Upper lobe of right lung (tissue), 1 donor: ENCODE results near the gene EDEM2. TPM values are rescaled to one million over a fixed set of nuclear protein-coding genes. Genes with fewer than 3 reads are reported as not detected.

Experiments
- ATAC-seq: fragments of 200-7000 bp; cut with Tn5 transposase; one replicate; pipeline ENCODE4 v1.9.1; 2020; ENCODE audit warnings: mild to moderate bottlenecking, moderate library complexity
- DNase-seq: peaks from one replicate; pipeline ENCODE4 v3.0.0-alpha.2; 2020
- H3K27ac ChIP-seq: fragments of 200-600 bp; one replicate; pipeline ENCODE4 v1.8.0; 2022
- H3K27me3 ChIP-seq: fragments of 200-600 bp; one replicate; pipeline ENCODE4 v1.8.0; 2022; ENCODE audit warnings: mild to moderate bottlenecking
- H3K36me3 ChIP-seq: fragments of 200-600 bp; one replicate; pipeline ENCODE4 v1.8.0; 2022
- H3K4me1 ChIP-seq: fragments of 200-600 bp; one replicate; pipeline ENCODE4 v1.8.0; 2022
- H3K4me3 ChIP-seq: fragments of 200-600 bp; one replicate; pipeline ENCODE4 v1.8.0; 2022; ENCODE audit warnings: mild to moderate bottlenecking
- H3K9me3 ChIP-seq: fragments of 200-600 bp; one replicate; pipeline ENCODE4 v1.8.0; 2022
- intact Hi-C: fragments of 100-400 bp; cut with DNase I; formaldehyde crosslinking; loops from one replicate; pipeline ENCODE4 v1.11.0; 2022
- total RNA-seq: library from RNA; stranded (reverse); fragmentation: NEBNext Ultra II Directional; extraction: Animal tissue kit (Norgen Biotek cat#: 25700); gene quantifications from one replicate; pipeline ENCODE4 v1.2.1, GENCODE V29; 2021
- TF ChIP-seq, protein P1 (sequence below): fragments of 200-600 bp; IDR thresholded peaks from one replicate; pipeline ENCODE4 v1.8.0; 2022; ENCODE audit warnings: antibody characterized with exemption
- donor health status: DM: no; HTN: yes; CAD: no; lungs with severe emphysema.

The EDEM2 gene
- total RNA-seq, 1 donor from 2014 or later, result 39.2 TPM

DNA sequence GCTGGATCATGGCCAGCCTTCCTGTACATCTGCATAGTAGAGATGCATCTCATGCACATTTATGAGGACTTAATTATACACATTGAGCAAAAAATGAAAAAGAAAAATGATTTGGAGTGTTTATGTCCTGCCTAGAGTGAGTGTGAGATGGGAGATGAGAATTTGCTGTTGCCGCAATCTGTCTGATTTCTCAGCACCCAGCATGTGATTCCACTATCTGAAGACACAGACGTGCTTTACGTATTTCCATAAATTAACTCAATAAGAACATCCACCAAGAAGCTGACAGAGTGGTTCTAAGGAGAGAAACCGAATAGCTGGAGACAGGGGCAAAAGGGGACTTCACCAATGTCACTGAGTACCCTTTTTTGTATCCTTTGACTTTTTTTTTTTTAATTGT is 15.2 kb downstream of the EDEM2 start:
- ATAC-seq (no peak), DNase-seq (no peak)
- Histone ChIP-seq H3K4me3 (no peak overlapping the region), H3K9me3 (no peaks in the 10 kb centered on the region), H3K27me3 (no peaks in the 10 kb centered on the region), H3K36me3 (peaks cover 91% of the 10 kb centered on the region), H3K27ac (no peak overlapping the region), H3K4me1 (peaks cover 6% of the 10 kb centered on the region)
- intact Hi-C loops, result no loop called here
- TF ChIP-seq, protein P1, sequence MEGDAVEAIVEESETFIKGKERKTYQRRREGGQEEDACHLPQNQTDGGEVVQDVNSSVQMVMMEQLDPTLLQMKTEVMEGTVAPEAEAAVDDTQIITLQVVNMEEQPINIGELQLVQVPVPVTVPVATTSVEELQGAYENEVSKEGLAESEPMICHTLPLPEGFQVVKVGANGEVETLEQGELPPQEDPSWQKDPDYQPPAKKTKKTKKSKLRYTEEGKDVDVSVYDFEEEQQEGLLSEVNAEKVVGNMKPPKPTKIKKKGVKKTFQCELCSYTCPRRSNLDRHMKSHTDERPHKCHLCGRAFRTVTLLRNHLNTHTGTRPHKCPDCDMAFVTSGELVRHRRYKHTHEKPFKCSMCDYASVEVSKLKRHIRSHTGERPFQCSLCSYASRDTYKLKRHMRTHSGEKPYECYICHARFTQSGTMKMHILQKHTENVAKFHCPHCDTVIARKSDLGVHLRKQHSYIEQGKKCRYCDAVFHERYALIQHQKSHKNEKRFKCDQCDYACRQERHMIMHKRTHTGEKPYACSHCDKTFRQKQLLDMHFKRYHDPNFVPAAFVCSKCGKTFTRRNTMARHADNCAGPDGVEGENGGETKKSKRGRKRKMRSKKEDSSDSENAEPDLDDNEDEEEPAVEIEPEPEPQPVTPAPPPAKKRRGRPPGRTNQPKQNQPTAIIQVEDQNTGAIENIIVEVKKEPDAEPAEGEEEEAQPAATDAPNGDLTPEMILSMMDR, result no peak

DNA sequence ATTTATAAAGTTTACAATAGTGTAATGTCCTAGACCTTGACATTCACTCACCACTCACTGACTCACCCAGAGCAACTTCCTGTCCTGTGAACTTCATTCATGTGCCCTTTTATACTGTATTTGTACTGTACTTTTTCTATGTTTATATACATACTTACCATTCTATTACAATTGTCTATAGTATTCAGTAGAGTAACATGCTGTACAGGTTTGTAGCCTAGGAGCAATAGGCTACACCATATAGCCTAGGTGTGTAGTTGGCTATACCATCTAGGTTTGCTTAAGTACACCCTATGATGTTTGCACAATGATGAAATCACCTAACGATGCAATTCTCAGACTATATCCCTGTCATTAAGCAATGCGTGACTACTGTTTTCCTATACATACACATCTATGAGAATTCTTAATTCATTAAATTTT is 17.5 kb downstream of the EDEM2 start:
- no peak overlapping the region for H3K4me3 ChIP-seq
- TF ChIP-seq, protein P1, result no peak
- ATAC-seq (peak; percentile 47), DNase-seq (no peak)
- H3K27ac ChIP-seq, result no peak overlapping the region
- no peaks in the 10 kb centered on the region for H3K9me3 ChIP-seq
- peaks cover 89% of the 10 kb centered on the region for H3K36me3 ChIP-seq
- no peaks in the 10 kb centered on the region for H3K27me3 ChIP-seq
- H3K4me1 ChIP-seq, result no peaks in the 10 kb centered on the region
- intact Hi-C loops, result no loop called here

DNA sequence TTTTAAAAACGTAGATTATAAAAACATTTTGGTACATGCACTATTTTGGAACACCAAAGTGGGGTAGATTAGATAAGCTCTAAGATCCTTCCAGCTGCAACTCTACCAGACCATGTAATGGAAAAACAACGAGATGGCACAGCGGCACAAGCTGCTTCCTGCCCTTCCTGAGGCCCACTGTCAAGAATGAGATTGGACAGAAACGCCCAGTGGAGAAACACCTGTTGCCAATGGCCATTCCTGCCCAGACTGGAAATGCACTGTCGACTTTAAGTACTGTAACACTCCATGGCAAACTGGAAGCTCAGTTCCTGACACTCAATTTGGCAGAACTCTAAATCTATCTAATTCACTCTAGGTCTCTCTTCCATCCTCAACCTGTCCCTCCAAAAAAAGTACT is 21.4 kb downstream of the EDEM2 start:
- intact Hi-C loops, result no loop called here
- H3K27ac ChIP-seq, result no peak overlapping the region
- ATAC-seq (no peak), DNase-seq (no peak)
- no peak overlapping the region for H3K4me3 ChIP-seq
- H3K4me1 ChIP-seq, result no peaks in the 10 kb centered on the region
- peaks cover 90% of the 10 kb centered on the region for H3K36me3 ChIP-seq
- TF ChIP-seq, protein P1, result no peak
- H3K27me3 ChIP-seq, result no peaks in the 10 kb centered on the region
- H3K9me3 ChIP-seq, result no peaks in the 10 kb centered on the region

DNA sequence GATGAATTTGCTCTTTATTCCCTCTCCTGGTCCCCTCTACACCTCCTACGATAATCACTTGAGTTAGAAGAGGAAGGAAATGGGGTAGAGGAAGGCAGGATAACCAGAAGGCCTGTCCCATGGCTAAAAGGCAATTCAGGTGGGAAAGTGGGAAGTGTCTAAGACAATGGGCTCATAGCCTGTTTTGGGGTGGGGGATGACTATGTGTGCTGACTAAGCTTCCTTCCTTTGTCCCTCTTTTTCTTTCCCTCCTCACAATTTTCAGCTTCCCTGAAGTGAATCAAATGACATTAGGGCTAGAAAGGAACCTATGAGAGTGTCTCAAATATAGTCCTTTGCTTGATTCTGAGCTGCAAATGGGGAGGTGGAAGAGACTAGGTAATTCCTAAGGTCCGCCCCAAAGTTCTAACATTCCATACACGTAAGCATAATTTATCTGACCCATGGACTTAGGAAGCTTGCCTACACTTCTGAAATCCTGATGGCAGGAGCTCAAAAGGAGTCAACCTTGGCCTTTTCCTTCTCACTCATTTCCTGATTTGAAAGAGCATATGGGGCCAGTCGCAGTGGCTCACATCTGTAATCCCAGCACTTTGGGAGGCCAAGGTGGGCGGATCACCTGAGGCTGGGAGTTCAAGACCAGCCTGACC is 24.3 kb downstream of the EDEM2 start:
- H3K27ac ChIP-seq, result no peak overlapping the region
- H3K36me3 ChIP-seq, result peaks cover 98% of the 10 kb centered on the region
- H3K27me3 ChIP-seq, result no peaks in the 10 kb centered on the region
- H3K4me1 ChIP-seq, result no peaks in the 10 kb centered on the region
- TF ChIP-seq, protein P1, result no peak
- H3K4me3 ChIP-seq, result no peak overlapping the region
- H3K9me3 ChIP-seq, result no peaks in the 10 kb centered on the region
- DNase-seq (no peak), ATAC-seq (no peak)
- intact Hi-C loops, result no loop called here

DNA sequence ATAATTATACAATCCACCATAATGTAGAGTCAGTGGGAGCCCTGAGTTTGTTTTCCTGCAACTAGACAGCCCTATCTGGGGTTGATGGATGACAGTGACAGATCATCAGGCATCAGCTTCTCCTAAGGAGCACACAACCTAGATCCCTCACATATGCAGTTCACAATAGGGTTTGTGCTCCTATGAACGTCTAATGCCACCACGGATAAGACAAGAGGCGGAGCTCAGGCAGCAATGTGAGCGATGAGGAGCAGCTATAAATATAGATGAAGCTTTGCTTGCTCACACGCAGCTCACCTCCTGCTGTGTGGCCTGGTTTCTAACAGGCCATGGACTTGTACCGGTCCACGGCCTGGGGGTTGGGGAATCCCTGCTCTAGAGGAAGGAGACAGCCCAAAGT is 25.9 kb downstream of the EDEM2 start:
- TF ChIP-seq, protein P1, result no peak
- H3K4me3 ChIP-seq, result no peak overlapping the region
- H3K36me3 ChIP-seq, result peaks cover 98% of the 10 kb centered on the region
- no peaks in the 10 kb centered on the region for H3K9me3 ChIP-seq
- intact Hi-C loops, result no loop called here
- no peaks in the 10 kb centered on the region for H3K27me3 ChIP-seq
- DNase-seq (no peak), ATAC-seq (no peak)
- no peaks in the 10 kb centered on the region for H3K4me1 ChIP-seq
- H3K27ac ChIP-seq, result no peak overlapping the region
